Measurements from ENCODE around the gene ATOX1.

ATOX1 gene

DNA sequence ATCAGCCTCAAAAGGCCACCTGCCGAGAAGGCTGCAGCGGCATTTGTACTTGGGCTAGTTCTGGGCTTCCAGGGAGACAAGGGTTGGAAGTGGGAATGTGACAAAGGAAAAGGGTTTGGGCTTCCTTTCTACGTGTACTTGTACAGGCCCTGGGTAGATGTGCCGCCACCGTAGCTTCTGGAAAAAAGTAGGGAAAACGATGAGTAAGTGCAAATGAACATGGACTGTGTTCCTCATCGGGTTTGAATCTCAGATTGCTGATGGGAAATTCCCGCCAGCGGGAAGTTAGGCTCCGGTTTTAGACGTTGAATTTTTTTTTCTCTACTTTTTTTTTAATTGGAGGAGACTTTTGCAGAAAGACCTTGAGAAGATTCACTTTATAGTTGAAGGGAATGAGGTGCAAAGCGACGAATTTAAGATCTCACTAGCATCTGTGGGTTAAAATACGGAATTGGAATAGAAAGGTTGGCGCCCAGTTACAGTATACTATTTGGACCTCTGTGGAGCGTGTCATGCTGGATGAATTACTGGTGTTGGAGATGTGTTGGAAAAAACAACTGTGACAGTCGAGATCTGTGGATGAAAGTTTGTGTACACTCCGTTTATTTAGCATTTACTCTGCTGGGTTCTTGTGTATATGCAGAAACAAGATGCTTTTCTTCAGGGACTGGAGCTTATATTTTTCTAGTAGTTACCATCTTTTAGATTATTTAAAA, 14.6 kb upstream of the ATOX1 start:
- WGBS (ENCODE audit: extremely low coverage, insufficient coverage, insufficient read length) = no CpG with 5 or more reads among the region's 18 CpGs

DNA sequence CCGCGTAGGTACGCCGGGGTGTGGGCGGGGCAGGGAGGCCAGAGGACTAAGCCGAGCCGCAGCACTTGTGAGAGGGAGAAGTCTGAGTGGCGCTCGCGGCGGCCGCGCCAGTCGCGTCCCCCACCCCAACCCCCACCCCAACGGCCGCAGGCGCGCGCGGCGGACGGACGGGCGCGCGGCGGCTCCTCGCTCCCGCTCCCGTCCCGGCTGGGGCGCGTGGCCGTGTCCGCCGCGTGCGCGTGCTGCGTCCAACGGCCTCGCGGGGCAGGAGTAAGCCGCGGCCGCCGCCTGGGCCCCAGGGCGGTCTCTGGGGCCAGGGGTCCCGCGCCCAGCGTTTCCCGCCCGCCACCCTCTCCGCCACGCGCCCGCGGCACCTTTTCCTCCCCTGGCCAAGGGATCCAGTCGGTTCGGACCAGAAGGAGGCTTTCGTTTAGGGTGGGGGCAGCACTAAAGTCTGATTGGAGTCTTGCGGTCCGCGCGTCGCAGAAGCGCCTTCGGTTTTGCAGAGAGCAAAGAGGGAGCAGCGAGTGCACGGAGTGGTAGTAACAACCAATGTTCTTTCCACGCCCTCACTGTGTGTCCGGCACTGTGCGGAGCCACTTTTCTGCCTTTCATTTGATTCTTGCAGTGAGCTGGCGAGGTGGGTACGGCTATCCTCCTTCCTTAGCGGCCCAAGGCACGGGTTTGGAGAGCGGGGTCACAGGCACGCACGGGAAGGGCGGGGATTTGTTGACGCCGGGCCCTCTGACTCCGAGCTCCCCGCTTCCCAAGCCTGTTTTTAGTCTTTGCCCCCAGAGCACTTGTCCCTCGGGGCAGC, 13.8 kb upstream of the ATOX1 start:
- Histone ChIP-seq H3K79me1 (ENCODE audit: low read length) (peaks cover 17% of the 10 kb centered on the region), H3K4me3 (ENCODE audit: low read depth, low read length) (peak overlapping the region; percentile 99), H2AFZ (ENCODE audit: insufficient read depth, low read length, poor library complexity) (peak overlapping the region; percentile 20), H3K14ac (ENCODE audit: low read length) (peak overlapping the region; percentile 83), H3K9me3 (ENCODE audit: insufficient read depth, low read depth, low read length) (no peaks in the 10 kb centered on the region), H3K4me1 (ENCODE audit: control insufficient read depth in 1 of 2, insufficient read depth in 2 of 2, low read length in 2 of 2) (peaks cover 9% of the 10 kb centered on the region in 2 experiments), H2BK5ac (ENCODE audit: low read depth, low read length, poor library complexity) (peak overlapping the region; percentile 60), H2BK120ac (ENCODE audit: insufficient read depth, low read length, poor library complexity) (peak overlapping the region; percentile 16), H2BK12ac (ENCODE audit: low read length) (no peak overlapping the region), H4K91ac (ENCODE audit: low read depth, low read length) (peak overlapping the region; percentile 84), H3K27ac (ENCODE audit: low read depth, low read length) (peak overlapping the region; percentile 87), H3K9ac (ENCODE audit: low read length) (peak overlapping the region; percentile 90), H4K8ac (ENCODE audit: low read depth, low read length) (peak overlapping the region; percentile 74), H3K27me3 (ENCODE audit: insufficient read depth, low read length) (no peaks in the 10 kb centered on the region), H3K18ac (ENCODE audit: low read length) (peak overlapping the region; percentile 63), H3K79me2 (ENCODE audit: control insufficient read depth, insufficient read depth, low read length, poor library complexity) (peaks cover 23% of the 10 kb centered on the region), H3K23ac (ENCODE audit: low read length) (no peak overlapping the region), H3K4ac (ENCODE audit: low read depth, low read length) (peak overlapping the region; percentile 96), H4K12ac (ENCODE audit: low read depth, low read length) (peak overlapping the region; percentile 23), H2AK5ac (ENCODE audit: low read length) (peak overlapping the region; percentile 61), H3K36me3 (ENCODE audit: control insufficient read depth in 1 of 2, insufficient read depth in 2 of 2, low read length in 2 of 2) (no peaks in the 10 kb centered on the region), H3K4me2 (ENCODE audit: low read length) (peak overlapping the region; percentile 88)
- WGBS (ENCODE audit: extremely low coverage, insufficient coverage, insufficient read length) = no CpG with 5 or more reads among the region's 87 CpGs
- DNase-seq = peak; percentile 11 to 57

More for the DNA sequence above, 14.6 kb upstream of the ATOX1 start:
- no peak overlapping the region for H2BK12ac ChIP-seq (ENCODE audit: low read length)
- peaks cover 2% of the 10 kb centered on the region in 2 experiments for H3K36me3 ChIP-seq (ENCODE audit: control insufficient read depth in 1 of 2, insufficient read depth in 2 of 2, low read length in 2 of 2)
- H3K4me1 ChIP-seq (ENCODE audit: control insufficient read depth in 1 of 2, insufficient read depth in 2 of 2, low read length in 2 of 2) = peaks cover 9% of the 10 kb centered on the region in 2 experiments
- H3K79me2 ChIP-seq (ENCODE audit: control insufficient read depth, insufficient read depth, low read length, poor library complexity) = peaks cover 26% of the 10 kb centered on the region
- H2AK5ac ChIP-seq (ENCODE audit: low read length) = no peak overlapping the region
- H4K91ac ChIP-seq (ENCODE audit: low read depth, low read length) = no peak overlapping the region
- H3K23ac ChIP-seq (ENCODE audit: low read length) = no peak overlapping the region
- H3K14ac ChIP-seq (ENCODE audit: low read length) = peak overlapping the region; percentile 83
- H2AFZ ChIP-seq (ENCODE audit: insufficient read depth, low read length, poor library complexity) = peak overlapping the region; percentile 20
- no peak overlapping the region for H3K18ac ChIP-seq (ENCODE audit: low read length)
- peak overlapping the region; percentile 99 for H3K4me3 ChIP-seq (ENCODE audit: low read depth, low read length)
- H3K79me1 ChIP-seq (ENCODE audit: low read length) = peaks cover 17% of the 10 kb centered on the region
- peak overlapping the region; percentile 76 for H3K9ac ChIP-seq (ENCODE audit: low read length)
- no peak overlapping the region for H2BK5ac ChIP-seq (ENCODE audit: low read depth, low read length, poor library complexity)
- no peak overlapping the region for H4K8ac ChIP-seq (ENCODE audit: low read depth, low read length)
- no peak overlapping the region for H3K27ac ChIP-seq (ENCODE audit: low read depth, low read length)
- H4K12ac ChIP-seq (ENCODE audit: low read depth, low read length) = no peak overlapping the region
- no peaks in the 10 kb centered on the region for H3K27me3 ChIP-seq (ENCODE audit: insufficient read depth, low read length)
- H3K4me2 ChIP-seq (ENCODE audit: low read length) = peak overlapping the region; percentile 88
- H3K4ac ChIP-seq (ENCODE audit: low read depth, low read length) = peak overlapping the region; percentile 96
- no peaks in the 10 kb centered on the region for H3K9me3 ChIP-seq (ENCODE audit: insufficient read depth, low read depth, low read length)
- DNase-seq = peak; percentile 57 to 61
- no peak overlapping the region for H2BK120ac ChIP-seq (ENCODE audit: insufficient read depth, low read length, poor library complexity)

DNA sequence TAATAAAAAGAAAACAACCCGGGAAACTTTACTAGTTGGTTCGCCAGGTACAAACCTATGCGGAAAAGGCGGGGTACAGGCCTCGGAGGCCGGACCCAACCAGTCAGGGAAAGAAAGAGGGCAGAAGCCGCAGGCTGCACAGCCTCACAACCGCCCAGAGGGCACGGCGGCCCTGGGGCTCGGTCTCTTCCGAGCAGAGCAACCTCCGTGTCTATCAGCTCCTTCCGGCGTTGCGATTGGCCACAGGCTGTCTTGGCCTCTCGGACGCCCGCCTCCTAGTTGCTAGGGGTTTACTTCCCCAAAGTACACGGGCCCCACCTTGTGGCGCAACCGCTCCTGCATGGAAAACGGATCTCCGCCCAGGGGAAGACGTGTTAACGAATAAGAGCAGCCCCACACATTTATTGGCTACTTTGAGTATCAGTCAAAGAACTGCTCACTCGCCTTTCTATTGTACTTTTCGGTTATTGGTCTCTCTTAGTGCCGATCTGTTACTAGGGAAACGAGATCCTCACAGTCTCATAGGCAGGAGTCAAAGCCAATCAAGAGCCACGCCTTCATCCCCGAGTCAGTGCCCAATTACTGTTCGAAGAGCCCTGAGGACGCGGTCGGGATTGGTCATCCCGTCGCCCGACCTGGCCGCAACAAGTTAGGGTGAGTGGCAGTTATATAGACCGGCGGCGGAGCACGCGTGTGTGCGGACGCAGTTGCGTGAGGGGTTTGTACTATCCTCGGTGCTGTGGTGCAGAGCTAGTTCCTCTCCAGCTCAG, 13.0 kb upstream of the ATOX1 start, which contains the start of gene G3BP1:
G3BP1 (plus strand) TSS at position 696 of the 770 bp plus-strand sequence. CDS start 14,667 bp downstream, outside the sequence.
- WGBS (ENCODE audit: extremely low coverage, insufficient coverage, insufficient read length) = no CpG with 5 or more reads among the region's 49 CpGs
- no peaks in the 10 kb centered on the region for H3K9me3 ChIP-seq (ENCODE audit: insufficient read depth, low read depth, low read length)
- peak within 1 kb of the TSS; percentile 28 for H2BK12ac ChIP-seq (ENCODE audit: low read length)
- H3K14ac ChIP-seq (ENCODE audit: low read length) = peak within 1 kb of the TSS; percentile 99
- no peaks in the 10 kb centered on the region for H3K27me3 ChIP-seq (ENCODE audit: insufficient read depth, low read length)
- H3K4me1 ChIP-seq (ENCODE audit: control insufficient read depth in 1 of 2, insufficient read depth in 2 of 2, low read length in 2 of 2) = peaks cover 9% of the 10 kb centered on the region in 2 experiments
- H3K23ac ChIP-seq (ENCODE audit: low read length) = no peak within 1 kb of the TSS
- no peaks in the 10 kb centered on the region for H3K36me3 ChIP-seq (ENCODE audit: control insufficient read depth in 1 of 2, insufficient read depth in 2 of 2, low read length in 2 of 2)
- H3K9ac ChIP-seq (ENCODE audit: low read length) = peak within 1 kb of the TSS; percentile 90
- H4K8ac ChIP-seq (ENCODE audit: low read depth, low read length) = peak within 1 kb of the TSS; percentile 100
- peak within 1 kb of the TSS; percentile 99 for H3K4me3 ChIP-seq (ENCODE audit: low read depth, low read length)
- H4K91ac ChIP-seq (ENCODE audit: low read depth, low read length) = peak within 1 kb of the TSS; percentile 99
- H3K79me1 ChIP-seq (ENCODE audit: low read length) = peaks cover 17% of the 10 kb centered on the region
- peak within 1 kb of the TSS; percentile 91 for H2AK5ac ChIP-seq (ENCODE audit: low read length)
- H2AFZ ChIP-seq (ENCODE audit: insufficient read depth, low read length, poor library complexity) = peak within 1 kb of the TSS; percentile 96
- DNase-seq = peak; percentile 100
- H3K4me2 ChIP-seq (ENCODE audit: low read length) = peak within 1 kb of the TSS; percentile 88
- peak within 1 kb of the TSS; percentile 99 for H4K12ac ChIP-seq (ENCODE audit: low read depth, low read length)
- H3K4ac ChIP-seq (ENCODE audit: low read depth, low read length) = peak within 1 kb of the TSS; percentile 96
- H2BK5ac ChIP-seq (ENCODE audit: low read depth, low read length, poor library complexity) = peak within 1 kb of the TSS; percentile 96
- peaks cover 23% of the 10 kb centered on the region for H3K79me2 ChIP-seq (ENCODE audit: control insufficient read depth, insufficient read depth, low read length, poor library complexity)
- H2BK120ac ChIP-seq (ENCODE audit: insufficient read depth, low read length, poor library complexity) = peak within 1 kb of the TSS; percentile 91
- H3K27ac ChIP-seq (ENCODE audit: low read depth, low read length) = peak within 1 kb of the TSS; percentile 97
- peak within 1 kb of the TSS; percentile 99 for H3K18ac ChIP-seq (ENCODE audit: low read length)

Data from trophoblast cell (in vitro differentiated cells and primary cell).